Heart left ventricle (tissue), 13 donors: Measurements from ENCODE around the gene ZEB1.

Experiments
- CTCF ChIP-seq, 12 donors: fragments of 200-600 bp; sonication (generic) in 4 of 12; IDR thresholded peaks; one replicate each; pipeline versions ENCODE4 v1.5.0 to v1.8.0; 2018 to 2022; ENCODE audit warnings: antibody characterized with exemption in 12 of 12, mild to moderate bottlenecking in 5 of 12
- POLR2A ChIP-seq, 2 donors: fragments of 450-650 bp; IDR thresholded peaks; one replicate each; pipeline ENCODE4 v1.6.1; 2017; ENCODE audit warnings: antibody characterized with exemption in 2 of 2, mild to moderate bottlenecking in 2 of 2, moderate library complexity in 2 of 2
- donor health status: ischemic (EF 13 %, LVEDD 7.1; RV severe dilation, severe dysfunction).
- donor health status: DM: no; HTN: yes; CAD: no.
- donor health status: DM: no; HTN: no; CAD: no.
- donor health status: ischemic (EF 25% LVEDD 6.9; RV normal size, moderate dysfunction).
- donor health status: ischemic (EF 25% LVEDD 5.7; RV mildly dilated, moderate dysfunction).
- donor health status: ischemic (EF 35%, LVEDD 5.7; RV mildly dilated, moderate dysfunction).
- donor health status: nonischemic (EF 11% LVEDD 7.7; RV severe dilation, severe dysfunction).
- donor health status: DM: yes; HTN: yes; CAD: no.
- donor health status: PGD.
- donor health status: ischemic (EF 29% LVEDD 5.4; RV normal size, mild dysfunction).
- donor health status: nonischemic (EF 23%, LVEDD 6.1; RV moderate dilation, normal function).

- TF ChIP-seq CTCF (IDR thresholded peaks at IDR 0.05) = peak in 3 of 12 donors; percentile 4 to 17 (median 7)
- no peak for TF ChIP-seq POLR2A (IDR thresholded peaks at IDR 0.05)
Observed at GRCh38 chr10:31319602-31320549, 860 bp downstream of the ZEB1 start.
